A673 (cell line): ENCODE data around the gene ZNF805. TPM values are rescaled to one million over a fixed set of nuclear protein-coding genes. Genes with fewer than 3 reads are reported as not detected.

Experiments used
- BruUV-seq: library from RNA; stranded (reverse); fragments of 400-500 nt; replicated peaks from 2 replicates; lab custom pipeline; 2021; lab: Mats Ljungman, UMichigan
- CTCF ChIA-PET: fragments of 300-600 bp; sonication (Branson Sonifier 250); formaldehyde crosslinking; loops from one replicate; lab custom pipeline; 2022; ENCODE audit warnings: antibody characterized with exemption; lab: Charles Lee
- POLR2A ChIA-PET: fragments of 300-600 bp; sonication (Branson Sonifier 250); formaldehyde crosslinking; loops from one replicate; lab custom pipeline; 2022; ENCODE audit warnings: antibody characterized with exemption; ENCODE audit not compliant: low non-redundant PET; lab: Charles Lee
- DNase-seq: peaks from one replicate; pipeline ENCODE4 v3.0.0-alpha.2; 2015; ENCODE audit warnings: low spot score
- H3K27ac ChIP-seq: fragments of 200-600 bp; sonication (generic); 2 replicates; pipeline ENCODE4 v1.5.1; 2016; ENCODE audit warnings: mixed run types, low read depth, mild to moderate bottlenecking, mixed read lengths, antibody characterized with exemption, low read length; ENCODE audit not compliant: poor library complexity, severe bottlenecking
- H3K27me3 ChIP-seq: fragments of 200-600 bp; sonication (generic); replicated peaks from 2 replicates; pipeline ENCODE4 v1.6.1; 2017; ENCODE audit warnings: mixed run types, low read depth, mild to moderate bottlenecking, mixed read lengths, antibody characterized with exemption, low read length; ENCODE audit not compliant: insufficient read depth, poor library complexity
- H3K36me3 ChIP-seq: fragments of 200-600 bp; sonication (generic); 2 replicates; pipeline ENCODE4 v1.6.1; 2016; ENCODE audit warnings: mixed run types, mild to moderate bottlenecking, mixed read lengths, antibody characterized with exemption, low read length; ENCODE audit not compliant: insufficient read depth, poor library complexity, severe bottlenecking
- H3K4me1 ChIP-seq: fragments of 200-600 bp; sonication (generic); 2 replicates; pipeline ENCODE4 v1.6.1; 2017; ENCODE audit warnings: mixed run types, mild to moderate bottlenecking, mixed read lengths, antibody characterized with exemption, low read length; ENCODE audit not compliant: insufficient read depth, poor library complexity, severe bottlenecking
- H3K4me3 ChIP-seq: fragments of 200-600 bp; sonication (generic); 2 replicates; pipeline ENCODE4 v1.5.1; 2016; ENCODE audit warnings: low read depth, mixed run types, mild to moderate bottlenecking, mixed read lengths, low read length; ENCODE audit not compliant: poor library complexity, severe bottlenecking
- H3K9me3 ChIP-seq: fragments of 200-600 bp; sonication (generic); 2 replicates; pipeline ENCODE4 v1.6.1; 2016; ENCODE audit warnings: mixed run types, low read depth, mild to moderate bottlenecking, mixed read lengths, antibody characterized with exemption, low read length; ENCODE audit not compliant: poor library complexity, severe bottlenecking
- CTCF ChIP-seq: fragments of 300-800, 200-600 bp; sonication (generic); conservative IDR thresholded peaks from 2 replicates; pipeline ENCODE4 v1.5.1; 2017; ENCODE audit warnings: low read depth, mild to moderate bottlenecking, antibody characterized with exemption, low read length, moderate library complexity, mixed read lengths
- EZH2 ChIP-seq: fragments of 200-600 bp; sonication (generic); IDR thresholded peaks from 2 replicates; pipeline ENCODE4 v1.6.1; 2017; ENCODE audit warnings: borderline replicate concordance, low read depth, mild to moderate bottlenecking, mixed read lengths, antibody characterized with exemption, low read length; ENCODE audit not compliant: poor library complexity, severe bottlenecking
- intact Hi-C: fragments of 100-400 bp; cut with micrococcal nuclease; formaldehyde crosslinking; loops from one replicate; pipeline ENCODE4 v1.10.0; 2022; ENCODE audit not compliant: unreplicated experiment
- total RNA-seq: library from RNA; stranded (reverse); gene quantifications from 2 replicates; pipeline ENCODE4 v1.2.3, GENCODE V29; 2021

Gene ZNF805
- total RNA-seq, 1 experiment from 2014 or later: 14.7 TPM

- BruUV-seq: no TSS peak
- DNase-seq: no peak
- no peak overlapping the region for H3K27ac ChIP-seq
- peaks cover 26% of the 10 kb centered on the region for H3K9me3 ChIP-seq
- peaks cover 92% of the 10 kb centered on the region for H3K36me3 ChIP-seq
- H3K4me1 ChIP-seq: no peaks in the 10 kb centered on the region
- no peak for TF ChIP-seq EZH2
- no peak for TF ChIP-seq CTCF
- H3K4me3 ChIP-seq: no peak overlapping the region
- ChIA-PET CTCF (no interaction called here), POLR2A (no interaction called here)
- no peaks in the 10 kb centered on the region for H3K27me3 ChIP-seq
- intact Hi-C loops: no loop called here
Observed at GRCh38 chr19:57288373-57288772, 47.9 kb downstream of the ZNF805 start.

GRCh38 chr19:57290970-57291369 lies 50.5 kb downstream of the ZNF805 start:
- no peak overlapping the region for H3K27ac ChIP-seq
- peaks cover 47% of the 10 kb centered on the region for H3K9me3 ChIP-seq
- DNase-seq: no peak
- H3K27me3 ChIP-seq: no peaks in the 10 kb centered on the region
- POLR2A ChIA-PET: no interaction called here
- intact Hi-C loops: no loop called here
- no peaks in the 10 kb centered on the region for H3K4me1 ChIP-seq
- peaks cover 99% of the 10 kb centered on the region for H3K36me3 ChIP-seq
- H3K4me3 ChIP-seq: no peak overlapping the region
- CTCF ChIA-PET: no interaction called here
- TF ChIP-seq CTCF: no peak
- TF ChIP-seq EZH2: no peak
- no TSS peak for BruUV-seq

GRCh38 chr19:57292547-57292946 lies 52.1 kb downstream of the ZNF805 start:
- DNase-seq: no peak
- Histone ChIP-seq H3K4me3 (no peak overlapping the region), H3K4me1 (no peaks in the 10 kb centered on the region), H3K27ac (no peak overlapping the region), H3K36me3 (peaks cover 84% of the 10 kb centered on the region), H3K9me3 (peaks cover 47% of the 10 kb centered on the region), H3K27me3 (no peaks in the 10 kb centered on the region)
- ChIA-PET POLR2A (no interaction called here), CTCF (no interaction called here)
- no TSS peak for BruUV-seq
- intact Hi-C loops: no loop called here
- TF ChIP-seq EZH2: no peak
- TF ChIP-seq CTCF: no peak
